Heart left ventricle (tissue), 16 donors: ENCODE measurements around the gene IGFBP3. TPM values are rescaled to one million over a fixed set of nuclear protein-coding genes. Genes with fewer than 3 reads are reported as not detected.

ENCODE experiments used
- ATAC-seq, 4 donors: fragments of 200-7000 bp; cut with Tn5 transposase; one replicate each; pipeline ENCODE4 v1.9.1; 2020 to 2022; ENCODE audit warnings: moderate library complexity in 4 of 4, mild to moderate bottlenecking in 3 of 4, moderate number of reproducible peaks in 1 of 4
- DNase-seq, 5 donors: peaks; one replicate each; pipeline ENCODE4 v3.0.0-alpha.2; 2020
- H3K27ac ChIP-seq, 12 donors: fragments of 200-600 bp; sonication (generic) in 4 of 12; one replicate each; pipeline versions ENCODE4 v1.5.0 to v1.8.0; 2016 to 2022; ENCODE audit warnings: mild to moderate bottlenecking in 2 of 12
- H3K27me3 ChIP-seq, 9 donors: fragments of 200-600 bp; sonication (generic) in 2 of 9; one replicate each; pipeline versions ENCODE4 v1.5.1 to v1.8.0; 2016 to 2022; ENCODE audit warnings: mild to moderate bottlenecking in 3 of 9
- H3K36me3 ChIP-seq, 9 donors: fragments of 200-600 bp; sonication (generic) in 2 of 9; one replicate each; pipeline versions ENCODE4 v1.5.0 to v1.8.0; 2018 to 2022; ENCODE audit warnings: mild to moderate bottlenecking in 2 of 9
- H3K4me1 ChIP-seq, 12 donors: fragments of 200-600 bp; sonication (generic) in 4 of 12; one replicate each; pipeline versions ENCODE4 v1.5.0 to v1.8.0; 2016 to 2022; ENCODE audit warnings: mild to moderate bottlenecking in 3 of 12
- H3K4me3 ChIP-seq, 12 donors: fragments of 200-600 bp; sonication (generic) in 4 of 12; one replicate each; pipeline versions ENCODE4 v1.5.0 to v1.8.0; 2017 to 2022; ENCODE audit warnings: mild to moderate bottlenecking in 9 of 12, moderate library complexity in 4 of 12
- H3K9me3 ChIP-seq, 12 donors: fragments of 200-600 bp; sonication (generic) in 4 of 12; one replicate each; pipeline versions ENCODE4 v1.5.0 to v1.8.0; 2016 to 2022; ENCODE audit warnings: mild to moderate bottlenecking in 1 of 12
- POLR2A ChIP-seq, 2 donors: fragments of 450-650 bp; IDR thresholded peaks; one replicate each; pipeline ENCODE4 v1.6.1; 2017; ENCODE audit warnings: antibody characterized with exemption in 2 of 2, mild to moderate bottlenecking in 2 of 2, moderate library complexity in 2 of 2
- WGBS, 4 donors: extraction: QIAGEN DNeasy Blood & Tissue Kit in 2 of 4; methylation state at CpG; one replicate each; pipeline versions ENCODE4 v1.1.5 to v1.1.7; 2013 to 2018; 5-methylcytosine and 5-hydroxymethylcytosine counted together
- intact Hi-C, 10 donors: fragments of 100-400 bp; cut with DNase I; formaldehyde crosslinking; loops; one replicate each; pipeline versions ENCODE4 v1.11.1 to v1.14.2; 2022
- polyA plus RNA-seq, 2 donors: library from polyadenylated mRNA; stranded (reverse); fragments of 200-250 nt; gene quantifications; one replicate each; pipeline ENCODE4 v1.2.3, GENCODE V29; 2013
- total RNA-seq, 9 donors: library from RNA; depleted of rRNA in 2 of 9; stranded (reverse); fragments of >200 nt in 2 of 9; fragmentation: NEBNext Ultra II Directional in 3 of 9; extraction: Animal tissue kit (Norgen Biotek cat#: 25700) in 3 of 9; gene quantifications; one replicate each; pipeline versions ENCODE4 v1.1.0 to v1.2.4, GENCODE V29; 2016 to 2023
- TF ChIP-seq, protein P1 (sequence below), 12 donors: fragments of 200-600 bp; sonication (generic) in 4 of 12; IDR thresholded peaks; one replicate each; pipeline versions ENCODE4 v1.5.0 to v1.8.0; 2018 to 2022; ENCODE audit warnings: antibody characterized with exemption in 12 of 12, mild to moderate bottlenecking in 5 of 12
- donor health status: ischemic (EF 13 %, LVEDD 7.1; RV severe dilation, severe dysfunction).
- donor health status: healthy with polysubstance abuse.
- donor health status: DM: no; HTN: yes; CAD: no.
- donor health status: DM: no; HTN: no; CAD: no.
- donor health status: ischemic (EF 25% LVEDD 6.9; RV normal size, moderate dysfunction).
- donor health status: ischemic (EF 25% LVEDD 5.7; RV mildly dilated, moderate dysfunction).
- donor health status: healthy.
- donor health status: DM: yes; HTN: yes; CAD: no.
- donor health status: ischemic (EF 35%, LVEDD 5.7; RV mildly dilated, moderate dysfunction).
- donor health status: nonischemic (EF 11% LVEDD 7.7; RV severe dilation, severe dysfunction).
- donor health status: DM: yes; HTN: yes; CAD: no.
- donor health status: PGD.
- donor health status: ischemic (EF 29% LVEDD 5.4; RV normal size, mild dysfunction).
- donor health status: nonischemic (EF 23%, LVEDD 6.1; RV moderate dilation, normal function).

IGFBP3 gene
- total and polyA plus RNA-seq, 11 donors = 18.1 to 165 (median 66.3) TPM

DNA sequence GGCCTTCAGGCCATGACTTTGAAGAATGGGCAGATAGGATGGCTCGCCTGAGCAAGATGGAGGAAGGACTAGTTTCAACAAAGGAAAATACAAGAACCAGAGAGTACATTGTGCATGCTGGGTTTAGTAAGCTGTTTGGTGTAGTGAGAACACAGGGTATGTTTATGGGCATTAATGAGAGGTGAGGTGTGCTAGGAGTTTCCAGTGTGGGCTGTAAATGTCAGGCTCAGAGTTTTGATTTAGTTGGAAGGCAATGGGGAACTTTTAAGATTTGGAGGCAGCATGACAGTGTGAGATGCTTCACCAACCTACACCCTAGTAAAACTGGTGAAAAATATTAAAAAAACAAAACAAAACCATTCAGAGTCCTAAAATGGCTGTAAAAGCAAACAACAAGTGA lies 19.5 kb downstream of the IGFBP3 start:
- intact Hi-C loops = loop anchor here in 1 of 10 donors (5.0 kb wide), 1 partner anchor 1911 kb away; no protein-coding TSS in a partner anchor
- Histone ChIP-seq H3K27ac (no peak overlapping the region), H3K36me3 (no peaks in the 10 kb centered on the region), H3K27me3 (peaks cover 0 to 5% (median 0%) of the 10 kb centered on the region in 9 donors), H3K9me3 (peaks cover 0 to 31% (median 2%) of the 10 kb centered on the region in 12 donors), H3K4me1 (no peaks in the 10 kb centered on the region), H3K4me3 (no peak overlapping the region)
- no peak for TF ChIP-seq POLR2A (IDR thresholded peaks at IDR 0.05)
- TF ChIP-seq, protein P1, sequence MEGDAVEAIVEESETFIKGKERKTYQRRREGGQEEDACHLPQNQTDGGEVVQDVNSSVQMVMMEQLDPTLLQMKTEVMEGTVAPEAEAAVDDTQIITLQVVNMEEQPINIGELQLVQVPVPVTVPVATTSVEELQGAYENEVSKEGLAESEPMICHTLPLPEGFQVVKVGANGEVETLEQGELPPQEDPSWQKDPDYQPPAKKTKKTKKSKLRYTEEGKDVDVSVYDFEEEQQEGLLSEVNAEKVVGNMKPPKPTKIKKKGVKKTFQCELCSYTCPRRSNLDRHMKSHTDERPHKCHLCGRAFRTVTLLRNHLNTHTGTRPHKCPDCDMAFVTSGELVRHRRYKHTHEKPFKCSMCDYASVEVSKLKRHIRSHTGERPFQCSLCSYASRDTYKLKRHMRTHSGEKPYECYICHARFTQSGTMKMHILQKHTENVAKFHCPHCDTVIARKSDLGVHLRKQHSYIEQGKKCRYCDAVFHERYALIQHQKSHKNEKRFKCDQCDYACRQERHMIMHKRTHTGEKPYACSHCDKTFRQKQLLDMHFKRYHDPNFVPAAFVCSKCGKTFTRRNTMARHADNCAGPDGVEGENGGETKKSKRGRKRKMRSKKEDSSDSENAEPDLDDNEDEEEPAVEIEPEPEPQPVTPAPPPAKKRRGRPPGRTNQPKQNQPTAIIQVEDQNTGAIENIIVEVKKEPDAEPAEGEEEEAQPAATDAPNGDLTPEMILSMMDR (IDR thresholded peaks at IDR 0.05) = no peak
- DNase-seq (no peak), ATAC-seq (no peak)
- WGBS, 4 donors = 86 to 93% (median 91%) methylated on average over 1 of the region's 1 CpG

GRCh38 chr7:45898222-45898621 lies 22.9 kb downstream of the IGFBP3 start:
- H3K27me3 ChIP-seq = peaks cover 0 to 10% (median 0%) of the 10 kb centered on the region in 9 donors
- 70 to 77% (median 73%) methylated on average over 2 of the region's 2 CpGs for WGBS, 4 donors
- ATAC-seq = no peak
- H3K27ac ChIP-seq = no peak overlapping the region
- DNase-seq = no peak
- no peaks in the 10 kb centered on the region for H3K36me3 ChIP-seq
- no peak for TF ChIP-seq POLR2A (IDR thresholded peaks at IDR 0.05)
- TF ChIP-seq, protein P1 (IDR thresholded peaks at IDR 0.05) = no peak
- no peak overlapping the region for H3K4me3 ChIP-seq
- intact Hi-C loops = loop anchor here in 1 of 10 donors (10.0 kb wide), 1 partner anchor 1357 kb away; no protein-coding TSS in a partner anchor
- H3K9me3 ChIP-seq = peaks cover 0 to 5% (median 0%) of the 10 kb centered on the region in 12 donors
- no peaks in the 10 kb centered on the region for H3K4me1 ChIP-seq

DNA sequence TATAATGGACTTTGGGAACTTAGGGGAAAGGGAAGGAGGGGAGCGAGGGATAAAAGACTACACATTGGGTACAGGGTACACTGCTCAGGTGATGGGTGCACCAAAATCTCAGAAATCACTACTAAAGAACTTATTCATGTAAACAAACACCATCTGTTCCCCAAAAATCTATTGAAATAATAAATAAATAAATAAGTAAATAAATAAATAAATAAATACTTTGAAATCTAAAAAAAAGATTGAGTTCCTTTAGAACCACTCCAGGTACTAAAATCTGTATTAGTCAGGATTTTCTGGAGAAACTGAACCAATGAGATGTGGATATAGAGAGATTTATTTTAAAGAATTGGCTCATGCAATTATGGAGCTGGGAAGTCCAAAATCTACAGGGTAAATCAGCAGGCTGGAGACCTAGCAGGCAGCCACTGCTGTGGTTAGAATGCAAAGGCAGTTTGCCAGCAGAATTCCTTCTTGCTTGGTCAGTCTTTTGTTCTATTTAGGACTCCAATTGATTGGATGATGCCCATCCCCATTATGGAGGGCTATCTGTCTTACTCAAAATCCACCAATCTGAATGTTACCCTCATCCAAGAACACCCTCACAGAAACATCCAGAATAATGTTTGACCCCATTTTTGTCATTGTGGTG lies 23.9 kb downstream of the IGFBP3 start:
- intact Hi-C loops = loop anchor here in 1 of 10 donors (10.0 kb wide), 1 partner anchor 1358 kb away; no protein-coding TSS in a partner anchor
- H3K9me3 ChIP-seq = no peaks in the 10 kb centered on the region
- ATAC-seq (no peak), DNase-seq (no peak)
- no peak overlapping the region for H3K27ac ChIP-seq
- H3K4me1 ChIP-seq = no peaks in the 10 kb centered on the region
- peaks cover 0 to 10% (median 0%) of the 10 kb centered on the region in 9 donors for H3K27me3 ChIP-seq
- no peak overlapping the region for H3K4me3 ChIP-seq
- 92 to 100% (median 94%) methylated on average over 1 of the region's 1 CpG for WGBS, 4 donors
- no peaks in the 10 kb centered on the region for H3K36me3 ChIP-seq
- TF ChIP-seq, protein P1 (IDR thresholded peaks at IDR 0.05) = no peak
- no peak for TF ChIP-seq POLR2A (IDR thresholded peaks at IDR 0.05)

DNA sequence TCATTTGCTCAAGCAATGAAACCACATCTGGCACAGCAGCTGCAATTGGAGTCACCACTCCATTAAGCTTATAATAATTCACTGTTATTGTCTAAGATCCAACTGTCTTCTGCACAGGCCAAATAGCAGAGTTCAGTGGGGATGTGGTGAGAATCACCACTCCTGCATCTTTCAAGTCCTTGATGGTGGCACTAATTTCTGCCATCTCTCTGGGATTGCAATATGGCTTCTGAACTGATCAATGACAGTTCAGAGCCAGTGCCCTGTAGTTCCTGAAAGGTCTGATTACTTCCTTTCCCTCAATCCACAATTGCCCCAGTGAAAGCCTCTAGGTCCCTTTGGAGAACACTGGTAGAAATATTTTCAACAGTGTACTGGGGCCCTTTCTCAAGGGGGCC lies 26.4 kb downstream of the IGFBP3 start:
- intact Hi-C loops = loop anchor here in 1 of 10 donors (10.0 kb wide), 1 partner anchor 1360 kb away; no protein-coding TSS in a partner anchor
- no peak for ATAC-seq
- TF ChIP-seq, protein P1 (IDR thresholded peaks at IDR 0.05) = no peak
- no peak for TF ChIP-seq POLR2A (IDR thresholded peaks at IDR 0.05)
- H3K4me3 ChIP-seq = no peak overlapping the region
- H3K27ac ChIP-seq = no peak overlapping the region
- H3K4me1 ChIP-seq = no peaks in the 10 kb centered on the region
- peaks cover 0 to 19% (median 0%) of the 10 kb centered on the region in 9 donors for H3K27me3 ChIP-seq
- H3K9me3 ChIP-seq = no peaks in the 10 kb centered on the region
- no peaks in the 10 kb centered on the region for H3K36me3 ChIP-seq
- DNase-seq = no peak
